ENCODE measurements around the gene DOCK8. TPM values are rescaled to one million over a fixed set of nuclear protein-coding genes. Genes with fewer than 3 reads are reported as not detected.
A peak's percentile ranks its signal among the peaks of the same experiment; 100 is the strongest.

Gene DOCK8
- total and polyA plus RNA-seq, 2 experiments from 2014 or later = 0.94 to 1.2 TPM

- DNase-seq (ENCODE audit: low spot score) (no peak), ATAC-seq (no peak)
- Histone ChIP-seq H4K20me1 (replicated peaks; ENCODE audit: insufficient read depth) (no peaks in the 10 kb centered on the region), H3K79me2 (replicated peaks; ENCODE audit: insufficient read depth) (no peaks in the 10 kb centered on the region), H3K36me3 (ENCODE audit: insufficient read depth) (no peaks in the 10 kb centered on the region), H3K4me3 (no peak overlapping the region), H3F3A (replicated peaks; ENCODE audit: low read depth) (no peaks in the 10 kb centered on the region), H3K27me3 (ENCODE audit: insufficient read depth) (no peaks in the 10 kb centered on the region), H3K9me2 (ENCODE audit: insufficient read depth) (peaks cover 9% of the 10 kb centered on the region; the same call in 1 of the 2 replicates), H3K4me1 (ENCODE audit: insufficient read depth) (peaks cover 8% of the 10 kb centered on the region), H2AFZ (0 out of 2 replicates have a peak overlapping the region, but pooled peaks have one; percentile 28), H3K4me2 (no peak overlapping the region), H3K27ac (ENCODE audit: low read depth) (no peak overlapping the region)
- no peak overlapping the region for H3K27ac Mint-ChIP-seq
- no peaks in the 10 kb centered on the region for H3K9me3 Mint-ChIP-seq
- H3K36me3 Mint-ChIP-seq (ENCODE audit: low read depth) = no peaks in the 10 kb centered on the region
- H3K4me1 Mint-ChIP-seq = peaks cover 10% of the 10 kb centered on the region
- no peak overlapping the region for H3K4me3 Mint-ChIP-seq
- H3K27me3 Mint-ChIP-seq (ENCODE audit: insufficient read depth, low read depth, poor library complexity) = peaks cover 4% of the 10 kb centered on the region
- no peak for TF ChIP-seq JUNB (IDR thresholded peaks at IDR 0.05; ENCODE audit: unreplicated experiment)
- TF ChIP-seq ZNF114 (CRISPR knock-in tag; IDR thresholded peaks at IDR 0.05) = no peak
- TF ChIP-seq ETS1 (IDR thresholded peaks at IDR 0.05) = no peak
- TF ChIP-seq CTCF (conservative IDR thresholded peaks at IDR 0.05; ENCODE audit: low read depth in 2 of 2) = no peak
- no peak for TF ChIP-seq REST (IDR thresholded peaks at IDR 0.05; ENCODE audit: unreplicated experiment)
- no peak for TF ChIP-seq POLR2AphosphoS5 (IDR thresholded peaks at IDR 0.05; ENCODE audit: low read depth)
- no peak for TF ChIP-seq ZNF331 (CRISPR knock-in tag; IDR thresholded peaks at IDR 0.05; ENCODE audit: low read depth)
- TF ChIP-seq EZH2 (IDR thresholded peaks at IDR 0.05; ENCODE audit: low read depth, unreplicated experiment) = no peak
Measured at GRCh38 chr9:336039-336438, 121.4 kb downstream of the DOCK8 start.

- DNase-seq (ENCODE audit: low spot score) (no peak), ATAC-seq (no peak)
- peaks cover 5% of the 10 kb centered on the region; the same call in 1 of the 3 replicates for H3K4me1 Mint-ChIP-seq
- H3F3A ChIP-seq (replicated peaks; ENCODE audit: low read depth) = no peaks in the 10 kb centered on the region
- H3K27ac ChIP-seq (ENCODE audit: low read depth) = no peak overlapping the region
- H3K9me3 Mint-ChIP-seq = no peaks in the 10 kb centered on the region
- H3K4me3 Mint-ChIP-seq = no peak overlapping the region
- H3K4me2 ChIP-seq = no peak overlapping the region
- H4K20me1 ChIP-seq (replicated peaks; ENCODE audit: insufficient read depth) = no peaks in the 10 kb centered on the region
- H3K9me2 ChIP-seq (ENCODE audit: insufficient read depth) = peaks cover 9% of the 10 kb centered on the region; the same call in 1 of the 2 replicates
- H3K27ac Mint-ChIP-seq = no peak overlapping the region
- no peaks in the 10 kb centered on the region for H3K36me3 ChIP-seq (ENCODE audit: insufficient read depth)
- no peak overlapping the region for H3K4me3 ChIP-seq
- H2AFZ ChIP-seq = no peak overlapping the region
- no peaks in the 10 kb centered on the region for H3K36me3 Mint-ChIP-seq (ENCODE audit: low read depth)
- H3K27me3 ChIP-seq (ENCODE audit: insufficient read depth) = no peaks in the 10 kb centered on the region
- H3K27me3 Mint-ChIP-seq (ENCODE audit: insufficient read depth, low read depth, poor library complexity) = peaks cover 4% of the 10 kb centered on the region
- no peaks in the 10 kb centered on the region for H3K79me2 ChIP-seq (replicated peaks; ENCODE audit: insufficient read depth)
- no peaks in the 10 kb centered on the region for H3K4me1 ChIP-seq (ENCODE audit: insufficient read depth)
- TF ChIP-seq STAT1 (IDR thresholded peaks at IDR 0.05; ENCODE audit: unreplicated experiment) (no peak), EZH2 (IDR thresholded peaks at IDR 0.05; ENCODE audit: low read depth, unreplicated experiment) (no peak), EZH2phosphoT487 (IDR thresholded peaks at IDR 0.05; ENCODE audit: unreplicated experiment) (no peak), ETS1 (IDR thresholded peaks at IDR 0.05) (no peak), ZNF331 (CRISPR knock-in tag; IDR thresholded peaks at IDR 0.05; ENCODE audit: low read depth) (no peak), POLR2AphosphoS5 (IDR thresholded peaks at IDR 0.05; ENCODE audit: low read depth) (no peak), REST (IDR thresholded peaks at IDR 0.05; ENCODE audit: unreplicated experiment) (no peak)
Measured at GRCh38 chr9:338602-339001, 123.9 kb downstream of the DOCK8 start.

Data from GM23338 (cell line).